Tibial nerve (tissue), 4 donors: Measurements from ENCODE around the gene ALLC.

Source experiments
- EP300 ChIP-seq, 2 donors: sonication (generic); formaldehyde crosslinking; IDR thresholded peaks; one replicate each; pipeline ENCODE4 v1.6.1; 2017; ENCODE audit warnings: antibody characterized with exemption in 2 of 2, mild to moderate bottlenecking in 1 of 2
- POLR2A ChIP-seq, 2 donors: fragments of 450-650 bp; IDR thresholded peaks; one replicate each; pipeline ENCODE4 v1.6.1; 2017; ENCODE audit warnings: antibody characterized with exemption in 2 of 2, mild to moderate bottlenecking in 2 of 2, moderate library complexity in 2 of 2
- TF ChIP-seq, protein P1 (sequence below), 5 experiments: fragments of 200-600 bp in 3 of 5; fragments of 450-650 bp in 2 of 5; sonication (generic) in 3 of 5; IDR thresholded peaks; one replicate each; pipeline ENCODE4 v1.5.1; 2016 to 2019; ENCODE audit warnings: antibody characterized with exemption in 5 of 5, mild to moderate bottlenecking in 3 of 5, moderate library complexity in 2 of 5

DNA sequence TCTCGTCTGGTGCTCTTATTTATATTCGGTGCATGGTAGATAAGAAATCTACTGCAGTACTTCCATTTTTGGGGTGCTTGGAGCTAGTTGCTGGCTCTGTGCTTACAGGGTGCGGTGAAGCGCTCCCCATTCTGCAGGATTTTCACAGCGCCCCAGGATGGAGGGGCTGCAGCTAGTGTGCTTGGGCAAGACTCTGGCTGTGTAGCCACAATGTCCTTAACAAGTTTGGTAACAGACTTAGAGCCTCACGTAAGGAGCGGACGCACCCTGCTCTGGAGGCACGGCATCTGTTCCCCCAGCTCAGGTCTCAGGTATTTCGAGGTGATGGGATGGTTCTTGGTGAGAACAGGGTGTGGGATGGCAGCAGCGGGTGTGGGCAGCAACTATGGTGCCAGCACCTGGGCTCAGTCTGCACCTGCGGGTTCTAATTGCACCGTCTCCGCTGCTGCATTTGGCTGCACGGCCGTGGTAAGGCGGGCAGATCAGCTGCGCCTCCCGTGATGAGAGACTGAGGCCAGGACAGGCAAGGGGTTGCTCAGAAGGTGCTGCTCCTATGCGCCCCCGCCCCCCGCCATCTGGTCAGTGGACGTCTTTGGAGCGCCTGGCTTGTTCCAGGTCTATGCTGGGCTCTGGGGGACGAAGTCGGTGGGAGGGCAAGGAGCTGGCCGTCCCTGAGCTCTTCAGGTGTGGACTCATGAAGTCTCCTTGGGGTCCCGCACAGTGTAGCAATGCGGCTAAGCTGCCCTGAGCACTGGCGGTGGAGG is 20.1 kb upstream of the ALLC start:
- TF ChIP-seq, protein P1, sequence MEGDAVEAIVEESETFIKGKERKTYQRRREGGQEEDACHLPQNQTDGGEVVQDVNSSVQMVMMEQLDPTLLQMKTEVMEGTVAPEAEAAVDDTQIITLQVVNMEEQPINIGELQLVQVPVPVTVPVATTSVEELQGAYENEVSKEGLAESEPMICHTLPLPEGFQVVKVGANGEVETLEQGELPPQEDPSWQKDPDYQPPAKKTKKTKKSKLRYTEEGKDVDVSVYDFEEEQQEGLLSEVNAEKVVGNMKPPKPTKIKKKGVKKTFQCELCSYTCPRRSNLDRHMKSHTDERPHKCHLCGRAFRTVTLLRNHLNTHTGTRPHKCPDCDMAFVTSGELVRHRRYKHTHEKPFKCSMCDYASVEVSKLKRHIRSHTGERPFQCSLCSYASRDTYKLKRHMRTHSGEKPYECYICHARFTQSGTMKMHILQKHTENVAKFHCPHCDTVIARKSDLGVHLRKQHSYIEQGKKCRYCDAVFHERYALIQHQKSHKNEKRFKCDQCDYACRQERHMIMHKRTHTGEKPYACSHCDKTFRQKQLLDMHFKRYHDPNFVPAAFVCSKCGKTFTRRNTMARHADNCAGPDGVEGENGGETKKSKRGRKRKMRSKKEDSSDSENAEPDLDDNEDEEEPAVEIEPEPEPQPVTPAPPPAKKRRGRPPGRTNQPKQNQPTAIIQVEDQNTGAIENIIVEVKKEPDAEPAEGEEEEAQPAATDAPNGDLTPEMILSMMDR (IDR thresholded peaks at IDR 0.05), result no peak
- TF ChIP-seq POLR2A (IDR thresholded peaks at IDR 0.05), result no peak
- TF ChIP-seq EP300 (IDR thresholded peaks at IDR 0.05), result no peak
